Kidney capillary endothelial cell (primary cell): ENCODE data around the gene UBE3C.
"Not testable (repeated sequence)": the region's sequence is repeated elsewhere in the genome, so short reads cannot be mapped to it uniquely, and the experiment has no call there.

ENCODE experiments used
- DNase-seq: peaks from one replicate; pipeline ENCODE4 v3.0.0-alpha.2; 2018; ENCODE audit warnings: low spot score

Gene UBE3C

DNA sequence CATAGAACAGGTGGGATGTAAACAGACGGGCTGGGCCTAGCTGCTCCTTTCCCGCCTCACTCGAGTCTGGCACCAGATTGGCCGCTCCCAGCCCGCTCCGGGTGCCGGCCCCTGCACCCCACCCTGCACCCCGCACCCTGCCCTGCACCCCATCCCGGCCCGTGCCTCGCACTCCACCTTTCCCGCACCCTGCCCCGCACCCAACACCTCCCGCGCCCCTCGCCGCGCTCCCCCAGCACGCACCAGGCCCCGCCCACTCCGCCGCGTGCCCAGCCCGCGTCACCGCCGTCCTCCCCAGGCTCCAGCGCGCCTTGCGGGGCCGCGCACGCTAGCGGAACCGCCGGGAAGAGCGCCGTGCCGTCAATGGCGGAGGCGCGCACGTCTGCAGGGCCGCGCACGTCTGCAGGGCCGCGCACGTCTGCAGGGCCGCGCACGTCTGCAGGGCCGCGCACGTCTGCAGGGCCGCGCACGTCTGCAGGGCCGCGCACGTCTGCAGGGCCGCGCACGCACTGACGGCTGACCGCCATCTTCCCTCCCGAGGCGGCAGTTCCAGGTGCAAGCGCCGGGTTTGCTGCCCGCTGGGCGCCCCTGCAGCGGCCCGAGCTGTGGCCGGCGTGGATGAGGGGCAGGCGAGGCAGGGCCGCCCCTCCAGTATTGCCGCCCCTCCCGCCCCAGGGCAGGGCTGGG, at the start of gene UBE3C:
TSS of gene UBE3C (plus strand) at position 503 of the 687 bp plus-strand sequence. CDS start 347 bp downstream, outside the sequence.
- peak; percentile 90 for DNase-seq

DNA sequence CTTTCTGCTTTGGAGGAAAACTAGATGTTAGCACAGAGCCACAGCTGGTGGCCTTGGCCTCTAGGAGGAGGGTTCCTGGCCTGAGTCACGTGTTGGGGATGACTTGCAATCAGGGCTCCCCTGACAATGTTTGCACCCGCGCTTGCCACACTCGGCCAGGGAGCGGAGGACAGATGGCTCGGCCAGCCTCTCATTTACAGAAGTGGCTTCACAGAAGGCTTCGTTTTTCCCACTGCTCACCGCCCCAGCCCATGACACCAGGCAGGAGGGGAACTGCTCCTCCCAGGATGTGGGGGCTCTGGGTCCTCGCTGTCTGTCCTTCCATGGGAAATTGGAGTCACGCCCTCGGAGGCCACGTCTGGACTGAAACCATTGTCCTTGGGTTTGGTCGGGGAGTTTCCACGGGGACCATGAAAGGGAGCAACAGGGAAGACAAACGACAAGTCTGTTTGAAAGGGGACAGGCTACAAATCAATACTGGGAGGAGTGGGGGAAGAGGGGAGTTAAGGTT, 49.6 kb upstream of the UBE3C start:
- no peak for DNase-seq

DNA sequence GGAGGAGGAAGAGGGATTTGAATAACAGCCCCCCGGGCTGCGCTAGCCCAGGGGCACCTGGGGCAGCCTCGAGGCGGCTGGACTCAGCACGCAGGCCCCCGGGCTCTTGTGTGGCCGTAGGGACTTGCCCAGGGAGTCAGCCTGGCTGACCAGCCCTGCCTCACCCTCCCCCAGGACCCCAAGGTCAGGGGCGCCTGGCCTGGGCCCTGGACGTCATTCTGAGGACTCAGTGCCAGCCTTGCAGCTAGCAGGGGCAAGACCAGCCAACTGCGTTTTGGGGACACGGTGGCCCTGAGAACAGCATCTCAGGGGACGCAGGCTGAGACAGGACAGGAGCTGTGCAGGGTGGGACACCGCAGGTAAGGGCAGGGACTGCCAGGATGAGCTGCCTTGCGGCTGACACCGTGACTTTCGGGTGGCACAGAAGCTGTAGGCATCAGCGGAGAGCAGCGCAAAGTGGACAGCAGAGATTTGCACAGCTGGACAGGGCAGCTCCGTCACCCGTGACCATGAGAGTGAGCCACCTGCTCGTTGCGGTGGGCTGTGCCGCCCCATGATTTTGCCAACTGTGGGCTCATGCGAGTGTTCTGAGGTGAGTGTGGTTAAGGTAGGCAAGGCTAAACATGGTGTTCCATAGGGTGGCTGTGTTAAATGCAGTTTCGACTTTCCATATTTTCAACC, 48.1 kb upstream of the UBE3C start:
- DNase-seq, result no peak

DNA sequence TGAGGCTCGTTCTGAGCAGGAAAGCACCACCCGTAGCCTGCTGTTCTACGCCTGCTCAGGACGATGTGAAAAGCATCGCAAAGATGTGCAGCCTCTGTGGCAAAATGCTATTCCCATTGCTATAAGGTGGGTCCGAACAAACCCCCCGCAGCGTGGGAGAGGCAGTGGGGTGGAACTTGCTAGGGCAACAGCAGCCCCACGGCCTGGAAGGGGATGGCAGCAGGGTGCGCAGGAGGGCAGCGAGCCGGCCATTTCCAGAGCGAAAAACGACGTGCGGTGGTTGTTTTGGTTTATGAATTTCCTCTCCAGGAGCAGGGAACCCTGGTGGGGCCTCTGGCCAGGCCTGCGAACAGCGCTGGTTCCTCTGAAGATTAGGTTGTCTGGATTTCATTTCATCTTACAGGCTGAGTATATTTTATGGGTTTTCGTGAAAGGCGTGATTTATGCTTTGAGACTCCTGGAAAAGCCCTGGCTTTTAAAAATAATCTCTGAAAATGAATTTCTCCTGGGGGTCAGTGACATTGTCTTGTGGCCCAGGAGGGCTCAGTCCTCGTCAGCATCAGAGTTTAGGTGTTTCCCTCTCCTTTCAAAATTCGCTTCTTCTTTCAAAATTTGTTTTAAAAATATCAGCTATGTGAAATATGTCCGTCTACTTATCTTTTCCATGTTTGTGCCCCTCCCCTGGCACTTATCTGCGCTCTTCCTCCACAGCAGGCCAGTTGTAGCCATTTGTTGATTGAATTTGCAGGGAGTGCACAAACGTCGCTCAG, 42.3 kb upstream of the UBE3C start:
- no peak for DNase-seq

DNA sequence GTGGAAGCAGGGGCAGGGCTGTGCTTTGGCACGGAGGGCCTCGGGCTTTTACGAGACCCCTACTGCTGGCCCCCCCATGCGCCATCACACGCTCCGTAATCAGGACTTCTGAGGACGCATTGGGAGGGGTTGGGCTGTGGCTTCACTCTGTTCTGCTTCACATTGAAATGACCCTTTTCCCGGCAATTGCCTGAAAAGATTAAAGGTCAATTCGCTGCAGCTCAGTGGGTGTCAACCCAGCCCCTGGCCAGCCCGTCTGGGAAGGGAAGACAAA, 41.7 kb upstream of the UBE3C start:
- DNase-seq, result no peak

DNA sequence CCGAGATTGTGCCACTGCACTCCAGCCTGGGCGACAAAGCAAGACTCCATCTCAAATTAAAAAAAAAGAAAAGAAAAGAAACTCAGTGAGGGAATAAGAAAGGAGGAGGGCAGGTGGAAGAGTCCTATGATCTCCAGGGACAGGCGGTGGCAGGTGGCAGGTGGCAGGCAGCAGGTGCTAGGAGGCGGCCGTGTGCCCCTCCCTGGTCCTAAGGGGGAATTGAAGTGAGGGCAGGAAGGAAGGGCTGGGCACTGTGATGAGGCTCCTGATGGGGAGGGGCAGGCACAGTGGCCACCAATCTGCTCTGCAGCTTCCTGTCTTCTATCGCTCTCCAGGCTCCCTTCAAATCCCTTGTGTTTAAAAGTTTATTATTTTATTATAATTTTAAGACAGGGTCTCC, 41.2 kb upstream of the UBE3C start:
- DNase-seq, result no peak

DNA sequence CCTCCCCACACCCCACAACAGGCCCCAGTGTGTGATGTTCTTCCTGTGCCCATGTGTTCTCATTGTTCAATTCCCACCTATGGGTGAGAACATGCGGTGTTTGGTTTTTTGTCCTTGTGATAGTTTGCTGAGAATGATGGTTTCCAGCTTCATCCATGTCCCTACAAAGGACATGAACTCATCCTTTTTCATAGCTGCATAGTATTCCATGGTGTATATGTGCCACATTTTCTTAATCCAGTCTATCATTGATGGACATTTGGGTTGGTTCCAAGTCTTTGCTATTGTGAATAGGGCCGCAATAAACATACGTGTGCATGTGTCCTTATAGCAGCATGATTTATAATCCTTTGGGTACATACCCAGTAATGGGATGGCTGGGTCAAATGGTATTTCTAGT, 38.7 kb upstream of the UBE3C start:
- not testable (repeated sequence) for DNase-seq

DNA sequence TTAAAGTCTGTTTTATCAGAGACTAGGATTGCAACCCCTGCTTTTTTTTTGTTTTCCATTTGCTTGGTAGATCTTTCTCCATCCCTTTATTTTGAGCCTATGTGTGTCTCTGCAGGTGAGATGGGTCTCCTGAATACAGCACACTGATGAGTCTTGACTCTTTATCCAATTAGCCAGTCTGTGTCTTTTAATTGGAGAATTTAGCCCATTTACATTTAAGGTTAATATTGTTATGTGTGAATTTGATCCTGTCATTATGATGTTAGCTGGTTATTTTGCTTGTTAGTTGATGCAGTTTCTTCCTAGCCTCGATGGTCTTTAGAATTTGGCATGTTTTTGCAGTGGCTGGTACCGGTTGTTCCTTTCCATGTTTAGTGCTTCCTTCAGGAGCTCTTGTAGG, 35.1 kb upstream of the UBE3C start:
- not testable (repeated sequence) for DNase-seq

DNA sequence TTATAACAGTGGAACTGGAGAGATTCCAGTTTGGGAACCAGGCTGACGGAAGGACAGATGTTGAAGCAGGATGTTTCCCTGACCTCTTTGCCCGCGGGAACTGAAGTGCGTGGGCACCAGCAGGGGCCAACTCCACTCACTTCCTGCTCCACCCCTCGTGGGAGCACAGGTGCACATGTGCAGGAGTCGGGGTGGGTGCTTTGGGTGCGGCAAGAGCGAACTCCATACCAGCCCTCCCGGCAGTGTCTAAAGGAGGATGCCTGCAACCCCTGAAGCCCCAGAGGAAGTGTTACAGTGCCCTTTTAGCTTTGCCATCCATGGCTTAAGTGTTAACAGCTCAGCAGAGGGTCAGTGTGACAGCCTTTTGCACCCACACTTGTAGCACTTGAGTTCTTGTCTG, 27.4 kb upstream of the UBE3C start:
- DNase-seq, result no peak

DNA sequence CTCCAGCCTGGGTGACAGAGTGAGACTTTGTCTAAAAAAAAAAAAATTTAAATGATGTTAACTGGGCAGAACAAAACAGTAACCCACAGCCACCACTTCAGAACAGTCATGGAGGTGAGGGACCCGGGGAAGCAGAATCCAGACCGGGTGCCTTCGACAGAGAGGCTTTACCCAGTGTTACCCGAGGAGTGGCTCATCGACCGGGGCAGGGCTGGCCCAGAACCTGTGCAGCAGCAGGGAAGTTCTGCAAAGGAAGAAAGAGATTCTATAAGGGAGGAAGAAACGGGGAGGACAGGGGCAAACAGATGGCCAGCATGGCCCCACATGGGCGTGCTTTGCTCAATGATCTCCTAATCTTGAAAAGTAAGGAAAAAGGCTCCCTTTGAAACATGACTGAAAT, 26.0 kb upstream of the UBE3C start:
- DNase-seq, result no peak

DNA sequence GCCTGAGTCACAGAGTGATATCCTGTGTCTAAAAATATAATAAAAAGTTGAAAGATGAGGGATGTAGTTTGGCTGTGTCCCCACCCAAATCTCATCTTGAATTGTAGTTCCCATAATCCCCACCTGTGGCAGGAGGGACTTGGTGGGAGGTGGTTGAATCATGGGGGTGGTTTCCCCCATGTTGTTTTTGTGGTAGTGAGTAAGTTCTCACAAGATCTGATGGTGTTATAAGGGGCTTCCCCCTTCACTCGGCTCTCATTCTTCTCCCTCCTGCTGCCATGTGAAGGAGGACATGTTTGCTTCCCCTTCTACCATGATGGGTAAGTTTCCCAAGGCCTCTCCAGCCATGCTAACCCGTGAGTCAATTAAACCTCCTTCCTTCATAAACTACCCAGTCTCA, 25.1 kb upstream of the UBE3C start:
- DNase-seq, result no peak

DNA sequence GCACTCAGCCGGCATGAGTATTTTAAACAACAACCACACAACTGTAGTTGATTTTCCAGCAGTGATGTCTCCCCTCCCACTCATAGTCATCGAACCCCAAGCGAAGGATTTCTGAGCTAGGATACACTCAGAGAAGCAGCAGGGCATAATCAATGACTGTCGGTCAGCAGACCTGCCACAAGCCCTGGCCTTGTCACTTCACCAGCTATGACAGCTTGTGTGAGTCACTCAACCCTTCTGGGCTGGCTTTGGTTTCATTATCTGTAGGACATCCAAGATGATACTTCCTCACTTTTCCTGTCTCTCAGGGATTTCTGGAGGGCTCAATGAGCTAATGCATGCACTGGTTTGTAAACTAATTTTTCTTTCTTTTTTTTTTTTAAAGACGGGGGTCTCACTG, 22.0 kb upstream of the UBE3C start:
- DNase-seq, result no peak

DNA sequence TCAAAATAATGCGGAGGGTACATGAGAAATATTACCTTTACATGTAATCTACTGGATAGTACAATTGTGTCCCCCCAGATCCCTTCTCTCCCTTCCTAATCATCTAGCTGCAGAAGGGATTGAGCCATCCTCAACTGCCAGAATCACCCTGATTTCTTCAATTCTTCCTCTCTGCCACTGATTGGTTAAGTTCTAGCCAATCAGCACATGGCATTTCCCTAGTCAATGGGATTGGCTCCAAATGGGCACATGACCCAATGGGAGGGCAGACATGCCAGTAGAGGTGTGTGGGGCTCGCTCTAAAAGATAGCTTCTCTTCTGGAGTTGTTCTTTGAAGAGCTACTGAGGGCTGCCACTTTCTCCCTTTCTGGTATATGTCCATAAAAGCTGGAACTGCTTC, 20.9 kb upstream of the UBE3C start:
- no peak for DNase-seq

DNA sequence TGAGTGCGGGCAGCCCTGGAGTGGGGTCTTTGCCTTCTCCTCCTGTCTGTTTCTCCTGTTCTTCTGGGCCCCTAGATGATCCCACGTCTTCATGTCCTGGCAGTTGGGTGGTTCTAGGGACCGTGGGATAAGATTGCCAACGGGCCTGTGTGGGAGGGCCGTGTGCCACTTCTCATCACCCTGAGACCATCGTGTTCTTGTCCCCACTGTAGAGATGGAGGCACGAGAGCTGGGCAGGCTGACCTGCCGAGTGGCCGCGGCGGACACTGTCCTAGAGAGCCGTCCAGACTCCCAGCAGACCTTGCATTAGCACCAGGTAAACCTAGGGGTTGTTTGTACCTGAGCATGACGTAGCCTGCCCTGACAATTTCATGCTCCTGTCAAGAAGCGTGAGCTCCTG, 18.5 kb upstream of the UBE3C start:
- DNase-seq, result no peak

DNA sequence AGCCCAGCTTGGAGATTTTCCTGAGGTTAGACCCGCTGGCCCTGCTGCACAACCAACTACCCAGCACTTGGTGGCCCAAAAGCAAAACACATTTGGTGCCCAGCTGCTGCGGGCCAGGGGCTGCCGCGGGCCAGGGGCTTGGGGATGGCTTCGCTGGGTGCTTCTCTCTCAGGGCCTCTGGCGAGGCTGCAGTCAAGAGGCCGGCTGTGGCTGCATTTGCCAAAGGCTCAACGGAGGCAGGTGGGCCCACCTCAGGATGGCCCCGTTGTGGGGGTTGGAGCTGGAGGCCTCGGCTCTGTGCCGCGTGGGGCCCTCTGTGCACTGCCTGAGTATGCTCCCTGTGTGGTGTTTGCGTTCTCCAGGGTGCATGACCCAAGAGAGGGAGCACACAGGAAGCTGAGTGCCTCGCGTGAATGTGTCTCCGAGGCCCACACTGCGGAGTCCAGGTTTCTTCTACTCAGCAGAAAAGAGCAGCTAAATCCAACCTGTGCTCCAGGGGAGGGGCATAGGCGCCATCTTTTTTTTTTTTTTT, 17.5 kb upstream of the UBE3C start:
- no peak for DNase-seq

DNA sequence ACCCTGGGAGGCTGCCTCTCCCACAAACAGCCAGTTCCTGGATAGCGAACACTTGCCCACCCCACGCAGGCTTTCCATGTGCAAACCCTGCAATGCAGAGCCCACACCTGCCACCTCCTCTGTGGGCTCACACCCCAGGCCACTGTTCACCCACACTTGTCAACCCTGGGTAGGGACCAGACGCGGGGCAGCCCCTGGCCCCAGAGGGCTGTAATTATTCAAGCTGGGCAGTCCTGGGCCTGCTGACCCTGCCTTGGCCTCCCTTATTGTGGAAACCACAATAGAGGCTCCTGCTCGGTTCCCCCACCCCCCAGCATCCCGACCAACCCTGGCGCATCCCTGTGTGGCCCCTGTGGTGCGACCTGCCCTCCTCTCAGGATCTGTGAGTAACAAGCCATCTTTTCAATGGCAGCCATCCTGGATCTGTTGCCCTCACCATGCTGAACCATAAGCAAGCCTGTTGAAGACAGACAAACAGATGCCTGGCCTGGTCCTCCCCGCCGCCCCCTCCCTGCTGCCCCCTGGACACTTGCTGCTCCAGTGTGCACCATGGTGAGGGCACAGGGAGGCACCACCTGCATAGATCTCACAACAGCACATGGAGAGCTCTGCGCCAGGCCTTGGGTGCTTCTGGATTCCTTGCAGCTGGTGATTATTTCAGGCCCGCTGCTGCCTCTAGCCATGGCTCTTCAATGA, 15.8 kb upstream of the UBE3C start:
- DNase-seq, result no peak

DNA sequence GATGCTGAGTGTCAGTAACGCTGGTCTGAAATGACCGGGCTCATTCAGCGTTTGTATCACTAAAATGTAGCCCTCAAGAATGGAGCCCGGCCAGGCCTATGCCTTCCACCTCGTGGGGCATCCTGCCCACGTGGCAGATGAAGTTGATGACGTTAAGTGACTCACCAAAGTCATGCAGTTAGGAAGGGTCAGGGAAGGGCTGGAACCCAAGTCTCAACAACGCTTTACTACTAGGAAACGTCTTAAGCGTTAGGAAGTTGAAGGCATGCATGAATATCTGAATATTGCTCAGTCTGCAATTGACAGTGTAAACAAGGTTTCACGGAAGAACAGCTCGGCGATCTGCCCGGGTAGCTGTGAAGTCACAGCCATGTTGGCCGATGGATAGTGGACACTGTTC, 14.0 kb upstream of the UBE3C start:
- DNase-seq, result no peak

DNA sequence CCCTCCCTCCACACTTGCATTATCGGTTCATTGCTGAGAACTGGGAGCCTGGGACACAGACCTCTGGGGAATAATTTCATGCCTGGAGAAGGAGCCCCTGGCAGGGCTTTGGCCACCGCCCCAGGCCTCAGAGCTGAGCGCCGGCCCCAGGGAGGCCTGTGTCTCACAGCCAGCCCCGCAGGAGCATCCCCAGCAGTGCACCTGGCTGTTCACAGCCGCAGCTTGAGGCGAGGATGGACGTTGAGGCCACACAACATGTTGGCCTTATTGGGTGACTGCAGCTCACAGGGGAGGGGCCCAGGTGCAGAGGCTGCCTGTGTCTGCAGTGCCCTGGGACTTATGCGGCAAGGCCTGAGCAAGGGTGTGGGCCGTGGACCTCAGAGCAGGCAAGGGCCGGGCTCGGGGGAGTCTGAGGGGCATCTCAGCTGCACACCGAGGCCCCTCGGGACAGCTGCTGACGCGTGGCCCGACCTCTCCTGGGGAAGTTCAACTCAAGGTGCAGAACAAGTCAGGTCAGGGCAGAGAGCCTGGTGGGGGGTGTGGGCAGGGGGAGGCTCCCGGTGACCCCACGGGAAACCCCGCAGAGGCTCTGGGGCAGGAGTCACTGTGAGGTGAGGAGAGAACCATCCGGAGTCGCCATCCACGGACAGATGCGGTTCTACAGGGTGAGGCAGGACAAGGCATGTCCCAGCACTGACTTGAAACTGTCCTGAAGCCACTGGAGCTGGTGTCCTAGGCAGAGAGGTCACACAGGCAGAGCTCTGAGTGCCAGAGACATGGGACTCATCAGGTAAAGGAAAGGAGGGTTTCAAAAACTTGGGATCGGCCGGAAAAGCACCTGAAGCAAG, 13.1 kb upstream of the UBE3C start:
- DNase-seq, result no peak

DNA sequence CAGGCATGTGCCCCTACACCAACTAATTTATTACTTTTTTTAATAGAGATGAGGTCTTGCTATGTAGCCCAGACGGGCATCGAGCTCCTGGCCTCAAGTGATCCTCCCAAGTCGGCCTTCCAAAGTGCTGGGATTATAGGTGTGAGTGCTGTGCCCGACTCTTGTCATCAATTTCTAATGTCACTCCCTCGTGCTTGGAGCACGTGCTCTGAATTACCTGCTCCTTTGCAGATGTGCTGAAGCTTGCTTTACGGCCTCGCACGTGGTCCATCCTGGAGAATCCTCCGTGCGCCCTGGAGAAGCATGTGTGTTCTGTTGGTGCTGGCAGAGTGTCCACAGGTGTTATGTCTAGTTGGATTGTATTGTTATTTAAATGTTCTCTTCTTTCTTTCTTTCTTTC, 11.8 kb upstream of the UBE3C start:
- DNase-seq, result no peak

DNA sequence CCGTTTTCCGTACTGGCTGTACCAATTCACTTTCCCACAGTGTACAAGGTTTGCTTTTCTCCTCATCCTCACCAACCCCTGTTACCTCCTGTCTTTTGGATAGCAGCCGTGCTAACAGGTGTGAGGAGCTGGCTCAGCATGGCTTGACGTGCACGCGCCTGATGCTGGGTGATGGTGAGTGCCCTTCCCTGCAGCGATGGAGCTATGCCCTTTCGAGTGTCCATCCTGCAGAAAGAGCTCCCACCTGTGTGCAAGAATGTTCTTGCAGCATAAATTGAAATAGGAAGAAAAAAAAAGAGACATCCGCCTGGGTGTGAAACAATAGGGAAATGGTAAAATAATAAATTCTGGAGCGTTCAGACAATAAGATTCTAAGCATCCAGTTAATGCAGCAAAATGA, 9.5 kb upstream of the UBE3C start:
- DNase-seq, result no peak

DNA sequence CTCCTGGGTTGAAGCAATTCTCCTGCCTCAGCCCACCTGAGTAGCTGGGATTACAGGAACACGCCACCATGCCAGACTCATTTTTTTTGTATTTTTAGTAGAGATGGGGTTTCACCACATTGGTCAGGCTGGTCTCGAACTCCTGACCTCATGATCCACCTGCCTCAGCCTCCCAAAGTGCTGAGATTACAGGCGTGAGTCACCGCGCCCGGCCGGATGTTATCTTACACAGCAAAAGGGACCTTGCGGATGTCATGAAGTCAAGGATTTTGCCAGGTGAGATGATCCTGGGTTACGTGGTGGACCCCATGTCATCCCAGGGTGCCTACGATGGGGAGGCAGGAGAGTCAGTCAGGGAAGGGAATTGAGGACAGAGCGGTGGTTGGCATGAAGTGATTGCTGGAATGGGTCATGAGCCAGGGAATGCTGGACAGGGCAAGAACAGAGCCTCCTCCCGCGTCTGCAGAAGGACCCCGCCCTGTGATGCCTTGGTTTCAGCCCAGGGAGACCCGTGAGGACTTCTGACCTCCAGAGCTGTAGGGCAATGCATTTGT, 8.7 kb upstream of the UBE3C start:
- no peak for DNase-seq
